Measurements from ENCODE around the gene RAC2. TPM values are rescaled to one million over a fixed set of nuclear protein-coding genes. Genes with fewer than 3 reads are reported as not detected.
"Not testable (repeated sequence)": the region's sequence is repeated elsewhere in the genome, so short reads cannot be mapped to it uniquely, and the experiment has no call there.

Gene RAC2
- total and polyA plus RNA-seq, 11 donors, result 1.3 to 60.5 (median 3.8) TPM

DNA sequence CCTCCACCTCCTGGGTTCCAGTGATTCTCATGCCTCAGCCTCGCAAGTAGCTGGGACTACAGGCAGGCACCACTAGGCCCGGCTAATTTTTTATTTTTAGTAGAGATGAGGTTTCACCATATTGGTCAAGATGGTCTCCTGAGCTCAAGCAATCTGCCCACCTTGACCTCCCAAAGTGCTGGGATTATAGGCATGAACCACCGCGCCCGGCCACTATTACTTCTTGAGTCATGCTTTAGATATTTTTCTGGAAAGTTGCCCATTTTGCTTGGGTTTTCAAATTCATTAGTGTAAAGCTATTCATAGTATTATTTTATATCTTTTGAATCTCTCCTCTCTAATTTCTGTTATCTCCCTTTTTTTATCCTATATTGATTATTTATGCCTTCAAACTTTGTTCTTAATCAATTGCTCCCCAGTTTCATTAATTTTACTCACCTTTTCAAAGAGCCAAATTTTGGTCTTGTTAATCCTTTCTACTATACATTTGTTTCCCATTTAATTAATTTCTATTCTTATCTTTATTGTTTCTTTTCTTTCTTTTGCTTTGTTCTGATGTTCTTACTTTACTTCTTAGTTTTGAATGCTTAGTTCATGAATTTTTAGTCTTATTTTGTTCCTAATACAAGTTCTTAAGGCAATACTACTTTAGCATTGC, 10.3 kb upstream of the RAC2 start:
- DNase-seq, result no peak
- WGBS, 4 donors, result 78 to 81% (median 80%) methylated on average over 5 of the region's 5 CpGs

DNA sequence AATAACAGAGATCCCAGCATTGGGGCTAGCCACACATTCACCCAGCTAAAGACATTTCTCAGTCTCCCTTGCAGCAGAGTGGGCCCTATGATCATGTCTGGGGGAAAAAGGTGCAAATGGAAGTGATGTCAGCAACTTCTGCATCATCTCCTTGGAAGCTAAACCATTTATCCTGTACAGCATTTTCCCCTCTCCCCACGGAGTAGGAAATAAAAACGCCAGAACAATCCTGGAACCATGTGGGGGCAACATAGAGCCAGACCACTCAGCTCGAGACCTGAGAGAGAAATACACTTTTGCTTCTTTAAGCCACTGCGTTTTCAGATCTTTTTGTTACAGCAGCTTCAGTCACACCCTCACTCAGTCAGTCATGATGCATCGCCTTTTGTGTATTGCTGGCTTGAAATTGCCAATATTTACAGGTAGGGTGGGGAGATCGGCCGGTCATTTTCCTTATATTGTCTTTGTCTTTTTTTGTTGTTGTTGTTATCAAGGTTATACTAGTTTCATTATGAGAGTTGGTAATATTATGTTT, 9.1 kb upstream of the RAC2 start:
- TF ChIP-seq POLR2A (IDR thresholded peaks at IDR 0.05), result no peak
- TF ChIP-seq, protein P1, sequence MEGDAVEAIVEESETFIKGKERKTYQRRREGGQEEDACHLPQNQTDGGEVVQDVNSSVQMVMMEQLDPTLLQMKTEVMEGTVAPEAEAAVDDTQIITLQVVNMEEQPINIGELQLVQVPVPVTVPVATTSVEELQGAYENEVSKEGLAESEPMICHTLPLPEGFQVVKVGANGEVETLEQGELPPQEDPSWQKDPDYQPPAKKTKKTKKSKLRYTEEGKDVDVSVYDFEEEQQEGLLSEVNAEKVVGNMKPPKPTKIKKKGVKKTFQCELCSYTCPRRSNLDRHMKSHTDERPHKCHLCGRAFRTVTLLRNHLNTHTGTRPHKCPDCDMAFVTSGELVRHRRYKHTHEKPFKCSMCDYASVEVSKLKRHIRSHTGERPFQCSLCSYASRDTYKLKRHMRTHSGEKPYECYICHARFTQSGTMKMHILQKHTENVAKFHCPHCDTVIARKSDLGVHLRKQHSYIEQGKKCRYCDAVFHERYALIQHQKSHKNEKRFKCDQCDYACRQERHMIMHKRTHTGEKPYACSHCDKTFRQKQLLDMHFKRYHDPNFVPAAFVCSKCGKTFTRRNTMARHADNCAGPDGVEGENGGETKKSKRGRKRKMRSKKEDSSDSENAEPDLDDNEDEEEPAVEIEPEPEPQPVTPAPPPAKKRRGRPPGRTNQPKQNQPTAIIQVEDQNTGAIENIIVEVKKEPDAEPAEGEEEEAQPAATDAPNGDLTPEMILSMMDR (IDR thresholded peaks at IDR 0.05), result no peak
- Histone ChIP-seq H3K4me3 (no peak overlapping the region), H3K9me3 (no peaks in the 10 kb centered on the region), H3K4me1 (no peaks in the 10 kb centered on the region), H3K27ac (no peak overlapping the region), H3K27me3 (peaks cover 0 to 63% (median 11%) of the 10 kb centered on the region in 9 donors), H3K36me3 (no peaks in the 10 kb centered on the region)
- no peak for DNase-seq
- no peak for ATAC-seq
- 47 to 52% (median 50%) methylated on average over 7 of the region's 7 CpGs for WGBS, 4 donors
- intact Hi-C loops (cut with DNase I), result no loop called here

More for the DNA sequence above, 10.3 kb upstream of the RAC2 start:
- H3K4me1 ChIP-seq, result peaks cover 0 to 3% (median 0%) of the 10 kb centered on the region in 12 donors
- H3K4me3 ChIP-seq, result no peak overlapping the region
- TF ChIP-seq, protein P1 (IDR thresholded peaks at IDR 0.05), result no peak
- no peak for TF ChIP-seq POLR2A (IDR thresholded peaks at IDR 0.05)
- intact Hi-C loops (cut with DNase I), result no loop called here
- H3K27me3 ChIP-seq, result peaks cover 8 to 75% (median 20%) of the 10 kb centered on the region in 9 donors
- no peak overlapping the region for H3K27ac ChIP-seq
- no peaks in the 10 kb centered on the region for H3K9me3 ChIP-seq
- ATAC-seq, result no peak
- H3K36me3 ChIP-seq, result no peaks in the 10 kb centered on the region

DNA sequence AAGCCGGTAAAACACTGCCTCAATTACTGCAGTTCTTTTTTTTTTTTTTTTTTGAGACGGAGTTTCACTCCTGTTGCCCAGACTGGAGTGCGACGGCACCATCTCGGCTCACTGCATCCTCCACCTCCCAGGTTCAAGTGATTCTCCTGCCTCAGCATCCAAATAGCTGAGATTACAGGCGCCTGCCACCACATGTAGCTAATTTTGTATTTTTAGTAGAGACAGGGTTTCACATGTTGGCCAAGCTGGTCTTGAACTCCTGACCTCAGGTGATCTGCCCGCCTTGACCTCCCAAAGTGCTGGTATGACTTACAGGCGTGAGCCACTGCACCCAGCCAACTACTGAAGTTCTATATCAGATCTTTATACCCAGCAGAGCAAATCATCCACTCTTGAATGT, 7.8 kb upstream of the RAC2 start:
- intact Hi-C loops (cut with DNase I); H3K36me3 ChIP-seq; H3K9me3 ChIP-seq; H3K4me1 ChIP-seq; DNase-seq; ATAC-seq; H3K4me3 ChIP-seq; H3K27ac ChIP-seq: not testable (repeated sequence)
- peaks cover 0 to 50% (median 10%) of the 10 kb centered on the region in 9 donors for H3K27me3 ChIP-seq
- WGBS, 4 donors, result 80 to 88% (median 81%) methylated on average over 8 of the region's 8 CpGs

DNA sequence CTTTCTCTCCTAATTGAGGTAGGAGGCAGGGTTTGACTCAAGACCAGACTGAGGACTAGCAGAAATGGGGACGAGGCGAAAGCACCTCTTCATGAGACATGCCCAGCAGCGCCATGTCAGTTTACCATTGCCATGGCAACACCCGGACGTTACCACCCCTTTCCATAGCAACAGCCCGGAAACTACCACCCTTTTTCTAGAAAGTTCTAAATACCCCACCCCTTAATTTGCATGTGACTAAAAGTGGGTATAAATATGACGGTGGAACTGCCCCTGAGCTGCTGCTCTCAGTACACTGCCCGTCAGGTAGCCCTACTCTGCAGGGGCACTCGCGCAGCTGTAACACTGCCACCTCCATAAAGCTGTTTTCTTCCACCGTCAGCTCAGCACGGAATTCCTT, 5.9 kb upstream of the RAC2 start:
- no peak for TF ChIP-seq POLR2A (IDR thresholded peaks at IDR 0.05)
- TF ChIP-seq, protein P1 (IDR thresholded peaks at IDR 0.05), result no peak
- Histone ChIP-seq H3K9me3 (no peaks in the 10 kb centered on the region), H3K27me3 (peaks cover 0 to 31% (median 3%) of the 10 kb centered on the region in 9 donors), H3K36me3 (no peaks in the 10 kb centered on the region), H3K27ac (no peak overlapping the region), H3K4me1 (peaks cover 0 to 9% (median 0%) of the 10 kb centered on the region in 12 donors), H3K4me3 (no peak overlapping the region)
- intact Hi-C loops (cut with DNase I), result no loop called here
- ATAC-seq (no peak), DNase-seq (no peak)
- WGBS, 4 donors, result 78 to 81% (median 79%) methylated on average over 12 of the region's 12 CpGs
